Mesenchymal stem cell (in vitro differentiated cells and primary cell): ENCODE measurements around the gene CAMK2G.

Source experiments
- DNase-seq: peaks from one replicate; pipeline ENCODE4 v3.0.0-alpha.2; 2013
- H2AFZ ChIP-seq: one replicate; pipeline ENCODE4 v1.6.1; 2013; ENCODE audit warnings: low read depth, mild to moderate bottlenecking, control low read depth, inconsistent platforms, low read length, moderate library complexity
- H2AK5ac ChIP-seq: 2 replicates; pipeline ENCODE4 v1.6.1; 2013; ENCODE audit warnings: low read length, moderate library complexity, mild to moderate bottlenecking, inconsistent platforms; ENCODE audit not compliant: severe bottlenecking
- H2BK120ac ChIP-seq: one replicate; pipeline ENCODE4 v1.6.1; 2013; ENCODE audit warnings: low read depth, mild to moderate bottlenecking, inconsistent platforms, low read length, moderate library complexity
- H2BK12ac ChIP-seq, 2 experiments: one replicate each; pipeline ENCODE4 v1.6.1; 2013; ENCODE audit warnings: inconsistent platforms in 2 of 2, low read length in 2 of 2, mild to moderate bottlenecking in 2 of 2, moderate library complexity in 2 of 2, control low read depth in 1 of 2
- H2BK15ac ChIP-seq: one replicate; pipeline ENCODE4 v1.6.1; 2013; ENCODE audit warnings: mild to moderate bottlenecking, low read depth, inconsistent platforms; ENCODE audit not compliant: poor library complexity, severe bottlenecking
- H2BK5ac ChIP-seq: 2 replicates; pipeline ENCODE4 v1.6.1; 2013; ENCODE audit warnings: low read depth, mild to moderate bottlenecking, low read length, control low read depth, inconsistent platforms; ENCODE audit not compliant: poor library complexity, severe bottlenecking
- H3K14ac ChIP-seq, 2 experiments: one replicate each; pipeline ENCODE4 v1.6.1; 2013; ENCODE audit warnings: inconsistent platforms in 2 of 2, low read length in 2 of 2, control low read depth in 1 of 2, mild to moderate bottlenecking in 1 of 2, moderate library complexity in 1 of 2
- H3K18ac ChIP-seq, 2 experiments: one replicate each; pipeline ENCODE4 v1.6.1; 2013; ENCODE audit warnings: inconsistent platforms in 2 of 2, low read length in 2 of 2, control low read depth in 1 of 2, low read depth in 1 of 2, mild to moderate bottlenecking in 1 of 2
- H3K23ac ChIP-seq, 2 experiments: one replicate each; pipeline ENCODE4 v1.6.1; 2013; ENCODE audit warnings: inconsistent platforms in 2 of 2, low read length in 2 of 2, mild to moderate bottlenecking in 2 of 2, moderate library complexity in 2 of 2, control low read depth in 1 of 2
- H3K27ac ChIP-seq: 2 replicates; pipeline ENCODE4 v1.5.1; 2013; ENCODE audit warnings: mild to moderate bottlenecking, moderate library complexity, low read length, control low read depth, inconsistent platforms; ENCODE audit not compliant: poor library complexity, severe bottlenecking
- H3K27me3 ChIP-seq, 2 experiments: 2 replicates each; pipeline versions ENCODE4 v1.6.1 to v1.7.0; 2013; ENCODE audit warnings: low read length in 2 of 2, mild to moderate bottlenecking in 2 of 2, moderate library complexity in 2 of 2, control low read depth in 1 of 2, inconsistent platforms in 1 of 2; ENCODE audit not compliant: control insufficient read depth in 1 of 2, insufficient read depth in 1 of 2
- H3K36me3 ChIP-seq, 2 experiments: 2 replicates each; pipeline versions ENCODE4 v1.6.1 to v1.7.0; 2013; ENCODE audit warnings: low read length in 2 of 2, control low read depth in 1 of 2, inconsistent platforms in 1 of 2, low read depth in 1 of 2, mild to moderate bottlenecking in 1 of 2; ENCODE audit not compliant: insufficient read depth in 2 of 2, control insufficient read depth in 1 of 2
- H3K4ac ChIP-seq, 2 experiments: one replicate each; pipeline ENCODE4 v1.6.1; 2013; ENCODE audit warnings: inconsistent platforms in 2 of 2, low read length in 2 of 2, mild to moderate bottlenecking in 2 of 2, moderate library complexity in 2 of 2, control low read depth in 1 of 2, low read depth in 1 of 2
- H3K4me1 ChIP-seq: 2 replicates; pipeline ENCODE4 v1.6.1; 2013; ENCODE audit warnings: low read depth, low read length, control low read depth; ENCODE audit not compliant: control insufficient read depth, insufficient read depth
- H3K4me2 ChIP-seq: 2 replicates; pipeline ENCODE4 v1.6.1; 2013; ENCODE audit warnings: low read length, mild to moderate bottlenecking, inconsistent platforms; ENCODE audit not compliant: poor library complexity, severe bottlenecking
- H3K4me3 ChIP-seq, 2 experiments: 2 replicates each; pipeline versions ENCODE4 v1.5.1 to v1.7.0; 2013; ENCODE audit warnings: low read length in 2 of 2, mild to moderate bottlenecking in 2 of 2, control low read depth in 1 of 2, low read depth in 1 of 2; ENCODE audit not compliant: insufficient read depth in 1 of 2
- H3K79me1 ChIP-seq: replicated peaks from 2 replicates; pipeline ENCODE4 v1.6.1; 2013; ENCODE audit warnings: mild to moderate bottlenecking, control low read depth, low read length, inconsistent platforms; ENCODE audit not compliant: poor library complexity, severe bottlenecking
- H3K9ac ChIP-seq: 2 replicates; pipeline ENCODE4 v1.7.0; 2013; ENCODE audit warnings: mild to moderate bottlenecking, low read length, moderate library complexity
- H3K9me3 ChIP-seq: 2 replicates; pipeline ENCODE4 v1.7.0; 2013; ENCODE audit warnings: mild to moderate bottlenecking, low read length; ENCODE audit not compliant: control insufficient read depth
- H4K8ac ChIP-seq: one replicate; pipeline ENCODE4 v1.6.1; 2013; ENCODE audit warnings: inconsistent platforms, mild to moderate bottlenecking, low read length, moderate library complexity
- H4K91ac ChIP-seq: one replicate; pipeline ENCODE4 v1.6.1; 2013; ENCODE audit warnings: mild to moderate bottlenecking, low read length, inconsistent platforms
- WGBS: methylation state at CpG from one replicate; pipeline ENCODE4 v1.1.7; 2013; ENCODE audit warnings: mixed read lengths; 5-methylcytosine and 5-hydroxymethylcytosine counted together

The CAMK2G gene

GRCh38 chr10:73819513-73820093 lies 54.8 kb downstream of the CAMK2G start:
- Histone ChIP-seq H3K18ac (no peak overlapping the region), H3K4me3 (no peak overlapping the region), H2BK15ac (no peak overlapping the region), H3K79me1 (peaks cover 2% of the 10 kb centered on the region), H3K23ac (no peak overlapping the region), H2BK12ac (no peak overlapping the region), H3K27ac (no peak overlapping the region), H3K14ac (no peak overlapping the region), H3K4me1 (peaks cover 6% of the 10 kb centered on the region), H2BK120ac (no peak overlapping the region), H4K8ac (no peak overlapping the region), H3K36me3 (peaks cover 44 to 63% of the 10 kb centered on the region in 2 experiments), H3K9ac (no peak overlapping the region), H2AFZ (no peak overlapping the region), H2BK5ac (no peak overlapping the region), H3K9me3 (no peaks in the 10 kb centered on the region), H3K4me2 (no peak overlapping the region), H2AK5ac (no peak overlapping the region), H3K27me3 (no peaks in the 10 kb centered on the region), H3K4ac (no peak overlapping the region), H4K91ac (no peak overlapping the region)
- DNase-seq, result no peak
- 92% methylated on average over 20 of the region's 20 CpGs for whole genome bisulfite sequencing

DNA sequence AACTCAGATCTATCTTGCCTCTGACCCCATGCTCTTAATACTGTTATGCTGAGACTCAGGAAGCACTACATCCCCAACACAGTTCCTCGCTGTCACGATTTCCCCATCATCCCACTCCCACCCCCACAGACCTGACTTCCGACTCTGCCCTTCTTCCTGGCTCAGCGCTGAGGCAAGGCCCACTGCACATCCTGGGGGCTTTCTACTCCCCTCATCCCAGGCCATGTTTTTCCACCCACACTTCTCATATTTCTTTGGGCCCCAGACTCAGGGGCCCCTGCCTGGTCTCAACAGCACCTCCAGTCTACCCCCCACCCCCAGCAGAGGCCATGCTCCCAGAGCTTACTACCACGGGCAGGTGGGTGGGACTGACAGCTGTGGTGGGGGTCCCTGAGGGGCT lies 55.3 kb downstream of the CAMK2G start:
- no peak for DNase-seq
- Histone ChIP-seq H3K23ac (no peak overlapping the region), H2BK120ac (no peak overlapping the region), H4K91ac (no peak overlapping the region), H3K27ac (no peak overlapping the region), H2AFZ (no peak overlapping the region), H3K4me2 (no peak overlapping the region), H3K4me1 (peaks cover 6% of the 10 kb centered on the region), H3K4ac (no peak overlapping the region), H3K9me3 (no peaks in the 10 kb centered on the region), H3K27me3 (no peaks in the 10 kb centered on the region), H3K4me3 (no peak overlapping the region), H3K79me1 (peaks cover 2% of the 10 kb centered on the region), H2AK5ac (no peak overlapping the region), H2BK5ac (no peak overlapping the region), H4K8ac (no peak overlapping the region), H3K14ac (no peak overlapping the region), H3K18ac (no peak overlapping the region), H2BK12ac (no peak overlapping the region), H2BK15ac (no peak overlapping the region), H3K36me3 (peaks cover 43 to 61% of the 10 kb centered on the region in 2 experiments), H3K9ac (no peak overlapping the region)
- WGBS, result 94% methylated on average over 5 of the region's 5 CpGs

- Histone ChIP-seq H3K9me3 (no peaks in the 10 kb centered on the region), H3K14ac (no peak overlapping the region), H3K27me3 (no peaks in the 10 kb centered on the region), H3K18ac (no peak overlapping the region), H3K23ac (no peak overlapping the region), H3K4me2 (no peak overlapping the region), H4K91ac (peak overlapping the region; percentile 6), H4K8ac (no peak overlapping the region), H2BK12ac (no peak overlapping the region), H3K27ac (no peak overlapping the region), H2BK15ac (no peak overlapping the region), H3K4me3 (no peak overlapping the region), H2AFZ (no peak overlapping the region), H3K9ac (no peak overlapping the region), H2BK120ac (no peak overlapping the region), H3K79me1 (peaks cover 2% of the 10 kb centered on the region), H2AK5ac (no peak overlapping the region), H3K4ac (no peak overlapping the region), H2BK5ac (no peak overlapping the region), H3K4me1 (peaks cover 6% of the 10 kb centered on the region), H3K36me3 (peaks cover 43 to 61% of the 10 kb centered on the region in 2 experiments)
- WGBS, result 97% methylated on average over 10 of the region's 10 CpGs
- no peak for DNase-seq
These were observed 56.0 kb downstream of the CAMK2G start for GRCh38 chr10:73818402-73818801.

- Histone ChIP-seq H3K9me3 (no peaks in the 10 kb centered on the region), H3K4me1 (peaks cover 6% of the 10 kb centered on the region), H2BK12ac (no peak overlapping the region), H2BK15ac (peak overlapping the region; percentile 15), H3K36me3 (peaks cover 46 to 63% of the 10 kb centered on the region in 2 experiments), H3K4ac (peak overlapping the region in 1 of 2 experiments; percentile 17), H3K79me1 (peaks cover 2% of the 10 kb centered on the region), H4K91ac (no peak overlapping the region), H2AK5ac (no peak overlapping the region), H3K27me3 (no peaks in the 10 kb centered on the region), H3K9ac (no peak overlapping the region), H3K4me3 (no peak overlapping the region), H2BK120ac (no peak overlapping the region), H4K8ac (no peak overlapping the region), H2BK5ac (no peak overlapping the region), H3K4me2 (no peak overlapping the region), H3K18ac (no peak overlapping the region), H3K27ac (no peak overlapping the region), H3K23ac (no peak overlapping the region), H3K14ac (no peak overlapping the region), H2AFZ (no peak overlapping the region)
- no peak for DNase-seq
- 97% methylated on average over 5 of the region's 5 CpGs for WGBS
These were observed 56.5 kb downstream of the CAMK2G start for GRCh38 chr10:73817826-73818225.
